Endodermal cell (in vitro differentiated cells): ENCODE data around the gene PRR16. TPM values are rescaled to one million over a fixed set of nuclear protein-coding genes. Genes with fewer than 3 reads are reported as not detected.
A peak's percentile ranks its signal among the peaks of the same experiment; 100 is the strongest.
"Not testable (repeated sequence)": the region's sequence is repeated elsewhere in the genome, so short reads cannot be mapped to it uniquely, and the experiment has no call there.

Experiments used
- DNase-seq: peaks from one replicate; pipeline ENCODE4 v3.0.0-alpha.2; 2017
- H3K27ac ChIP-seq: 2 replicates; pipeline ENCODE4 v1.5.1; 2013; ENCODE audit warnings: mild to moderate bottlenecking, low read depth, low read length, moderate library complexity
- H3K27me3 ChIP-seq: 2 replicates; pipeline ENCODE4 v1.6.1; 2013; ENCODE audit warnings: mild to moderate bottlenecking, low read length, moderate library complexity; ENCODE audit not compliant: insufficient read depth, control insufficient read depth, poor library complexity, severe bottlenecking
- H3K36me3 ChIP-seq: 2 replicates; pipeline ENCODE4 v1.7.0; 2013; ENCODE audit warnings: mild to moderate bottlenecking, low read length, moderate library complexity; ENCODE audit not compliant: control insufficient read depth, insufficient read depth
- H3K4me1 ChIP-seq: one replicate; pipeline ENCODE4 v1.7.0; 2013; ENCODE audit warnings: low read length; ENCODE audit not compliant: control insufficient read depth, insufficient read depth
- H3K4me3 ChIP-seq: 2 replicates; pipeline ENCODE4 v1.5.1; 2013; ENCODE audit warnings: mild to moderate bottlenecking, low read length, moderate library complexity
- H3K9ac ChIP-seq: 2 replicates; pipeline ENCODE4 v1.6.1; 2013; ENCODE audit warnings: mild to moderate bottlenecking, low read length, moderate library complexity; ENCODE audit not compliant: poor library complexity, severe bottlenecking; ENCODE audit errors: extremely low read depth
- H3K9me3 ChIP-seq: 2 replicates; pipeline ENCODE4 v1.6.1; 2013; ENCODE audit warnings: mild to moderate bottlenecking, low read length, moderate library complexity; ENCODE audit not compliant: control insufficient read depth
- H3K27ac Mint-ChIP-seq: 2 replicates; pipeline ENCODE4 v1.8.0; 2020; ENCODE audit warnings: mixed read lengths
- H3K27me3 Mint-ChIP-seq: 2 replicates; pipeline ENCODE4 v1.8.0; 2021; ENCODE audit warnings: mild to moderate bottlenecking, mixed read lengths; ENCODE audit not compliant: insufficient read depth
- H3K36me3 Mint-ChIP-seq: 2 replicates; pipeline ENCODE4 v1.8.0; 2020; ENCODE audit warnings: low read depth, mixed read lengths
- H3K4me1 Mint-ChIP-seq: 2 replicates; pipeline ENCODE4 v1.8.0; 2020; ENCODE audit warnings: mixed read lengths
- H3K4me3 Mint-ChIP-seq: 2 replicates; pipeline ENCODE4 v1.8.0; 2020; ENCODE audit warnings: mild to moderate bottlenecking, moderate library complexity, mixed read lengths
- H3K9me3 Mint-ChIP-seq: 2 replicates; pipeline ENCODE4 v1.8.0; 2020; ENCODE audit warnings: mild to moderate bottlenecking, mixed read lengths
- WGBS, 2 experiments: methylation state at CpG; one replicate each; pipeline versions ENCODE4 v1.1.5 to v1.1.7; 2013; ENCODE audit warnings: missing lambda C conversion rate in 2 of 2, mixed read lengths in 1 of 2; ENCODE audit not compliant: insufficient coverage in 1 of 2, insufficient read length in 1 of 2; 5-methylcytosine and 5-hydroxymethylcytosine counted together
- total RNA-seq, 2 donors: library from RNA; stranded (reverse); fragmentation: NEBNext Ultra II Directional in 1 of 2; extraction: Animal tissue kit (Norgen Biotek cat#: 25700) in 1 of 2; gene quantifications; 2 replicates in 1 of 2; 3 replicates in 1 of 2; pipeline ENCODE4 v1.2.1, GENCODE V29; 2021
- TF ChIP-seq, protein P1 (sequence below): fragments of 200-600 bp; sonication (generic); conservative IDR thresholded peaks from 2 replicates; pipeline ENCODE4 v1.5.0; 2021; ENCODE audit warnings: antibody characterized with exemption, mild to moderate bottlenecking

The PRR16 gene
- total RNA-seq, 2 donors from 2014 or later = 0.53 to 0.64 TPM

DNA sequence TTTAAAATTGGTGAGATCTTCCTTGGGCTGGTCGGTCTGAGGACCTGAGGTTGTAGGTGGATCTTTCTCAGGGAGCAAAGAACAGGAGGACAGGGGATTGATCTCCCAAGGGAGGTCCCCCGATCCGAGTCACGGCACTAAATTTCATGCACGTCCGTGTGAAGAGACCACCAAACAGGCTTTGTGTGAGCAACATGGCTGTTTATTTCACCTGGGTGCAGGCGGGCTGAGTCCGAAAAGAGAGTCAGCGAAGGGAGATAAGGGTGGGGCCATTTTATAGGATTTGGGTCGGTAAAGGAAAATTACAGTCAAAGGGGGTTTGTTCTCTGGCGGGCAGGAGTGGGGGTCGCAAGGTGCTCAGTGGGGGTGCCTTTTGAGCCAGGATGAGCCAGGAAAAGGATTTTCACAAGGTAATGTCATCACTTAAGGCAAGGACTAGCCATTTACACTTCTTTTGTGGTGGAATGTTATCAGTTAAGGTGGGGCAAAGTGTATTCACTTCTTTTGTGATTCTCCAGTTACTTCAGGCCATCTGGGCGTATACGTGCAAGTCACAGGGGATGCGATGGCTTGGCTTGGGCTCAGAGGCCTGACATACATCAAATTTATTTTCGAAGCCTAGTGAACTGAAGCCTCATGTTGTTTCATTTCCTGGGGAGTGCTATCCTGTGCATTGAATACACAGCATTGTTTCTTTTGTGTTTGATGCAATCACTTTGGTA is 238.9 kb downstream of the PRR16 start:
- not testable (repeated sequence) for H3K4me1 ChIP-seq, H3K9me3 ChIP-seq, H3K27ac ChIP-seq, H3K27me3 Mint-ChIP-seq, H3K36me3 ChIP-seq, H3K9me3 Mint-ChIP-seq, H3K27me3 ChIP-seq, H3K36me3 Mint-ChIP-seq
- Mint-ChIP-seq H3K4me3 (peak overlapping the region; percentile 76), H3K4me1 (peaks cover 65% of the 10 kb centered on the region), H3K27ac (peak overlapping the region; percentile 98)
- Histone ChIP-seq H3K4me3 (peak overlapping the region; percentile 70), H3K9ac (peak overlapping the region; percentile 44)
- DNase-seq = peak; percentile 68
- WGBS, 2 experiments = 6 to 19% methylated on average over 4 to 13 of the region's 16 CpGs

DNA sequence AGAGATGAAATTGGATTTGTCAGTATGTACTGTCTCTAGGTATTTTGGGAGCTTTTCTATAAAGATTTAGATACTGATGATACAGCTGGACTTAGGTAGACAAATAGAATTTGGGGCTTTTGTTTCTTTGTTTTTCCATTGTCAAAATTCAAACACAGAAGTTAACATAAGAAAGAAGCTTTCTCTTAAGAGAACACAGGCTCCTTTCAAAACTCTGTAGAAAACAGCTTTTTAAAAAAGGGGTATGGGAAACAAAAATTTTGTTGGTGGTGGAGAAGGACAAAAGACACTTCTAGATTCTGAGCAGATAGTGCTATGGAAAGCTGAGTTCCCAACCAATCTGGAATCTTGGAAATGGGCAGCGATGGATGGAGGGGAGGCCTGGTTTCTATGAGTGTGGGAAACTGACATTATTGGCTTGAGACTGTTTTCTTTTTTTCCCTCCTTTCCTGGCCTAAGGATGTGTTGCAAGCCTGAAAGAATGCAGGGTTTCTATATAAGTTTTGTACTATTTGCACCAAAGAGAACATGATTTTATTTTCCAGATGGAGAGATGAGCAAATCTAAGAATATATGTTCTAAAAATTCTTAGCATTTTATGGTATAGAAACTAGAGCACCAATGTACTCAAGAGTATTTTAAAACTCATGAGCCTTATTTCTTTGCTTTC is 240.0 kb downstream of the PRR16 start:
- 18% methylated on average over 1 of the region's 1 CpG; no CpG with 5 or more reads in 1 of the 2 experiments for WGBS, 2 experiments
- Mint-ChIP-seq H3K36me3 (no peaks in the 10 kb centered on the region), H3K27ac (peak overlapping the region; percentile 53), H3K4me3 (peak overlapping the region; percentile 76), H3K9me3 (no peaks in the 10 kb centered on the region), H3K27me3 (peaks cover 5% of the 10 kb centered on the region), H3K4me1 (peaks cover 57% of the 10 kb centered on the region)
- Histone ChIP-seq H3K4me1 (no peaks in the 10 kb centered on the region), H3K36me3 (no peaks in the 10 kb centered on the region), H3K27me3 (no peaks in the 10 kb centered on the region), H3K9me3 (no peaks in the 10 kb centered on the region), H3K27ac (no peak overlapping the region), H3K9ac (no peak overlapping the region), H3K4me3 (peak overlapping the region; percentile 70)
- no peak for DNase-seq
- TF ChIP-seq, protein P1, sequence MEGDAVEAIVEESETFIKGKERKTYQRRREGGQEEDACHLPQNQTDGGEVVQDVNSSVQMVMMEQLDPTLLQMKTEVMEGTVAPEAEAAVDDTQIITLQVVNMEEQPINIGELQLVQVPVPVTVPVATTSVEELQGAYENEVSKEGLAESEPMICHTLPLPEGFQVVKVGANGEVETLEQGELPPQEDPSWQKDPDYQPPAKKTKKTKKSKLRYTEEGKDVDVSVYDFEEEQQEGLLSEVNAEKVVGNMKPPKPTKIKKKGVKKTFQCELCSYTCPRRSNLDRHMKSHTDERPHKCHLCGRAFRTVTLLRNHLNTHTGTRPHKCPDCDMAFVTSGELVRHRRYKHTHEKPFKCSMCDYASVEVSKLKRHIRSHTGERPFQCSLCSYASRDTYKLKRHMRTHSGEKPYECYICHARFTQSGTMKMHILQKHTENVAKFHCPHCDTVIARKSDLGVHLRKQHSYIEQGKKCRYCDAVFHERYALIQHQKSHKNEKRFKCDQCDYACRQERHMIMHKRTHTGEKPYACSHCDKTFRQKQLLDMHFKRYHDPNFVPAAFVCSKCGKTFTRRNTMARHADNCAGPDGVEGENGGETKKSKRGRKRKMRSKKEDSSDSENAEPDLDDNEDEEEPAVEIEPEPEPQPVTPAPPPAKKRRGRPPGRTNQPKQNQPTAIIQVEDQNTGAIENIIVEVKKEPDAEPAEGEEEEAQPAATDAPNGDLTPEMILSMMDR = no peak

DNA sequence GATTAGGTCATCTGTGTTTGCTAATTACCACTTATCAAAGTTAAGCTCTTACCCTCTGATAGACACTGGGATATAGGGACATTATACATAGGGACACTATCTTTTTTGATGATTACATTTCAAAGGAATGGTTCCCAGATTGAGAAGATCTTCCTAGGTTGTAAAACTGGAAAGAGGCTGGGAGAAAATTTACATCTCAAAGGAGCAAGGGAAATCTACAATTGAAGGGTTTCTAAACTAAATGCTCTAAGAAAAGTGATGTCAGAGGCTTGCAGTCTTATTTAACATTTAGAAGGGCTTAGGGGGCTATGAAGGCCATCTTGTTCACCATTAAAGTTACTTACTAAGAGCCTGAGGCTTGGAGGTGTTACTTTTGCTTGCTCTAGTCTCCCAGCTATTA is 242.8 kb downstream of the PRR16 start:
- Mint-ChIP-seq H3K27ac (peak overlapping the region; percentile 91), H3K36me3 (peaks cover 3% of the 10 kb centered on the region), H3K9me3 (peaks cover 10% of the 10 kb centered on the region), H3K27me3 (peaks cover 7% of the 10 kb centered on the region), H3K4me1 (peaks cover 34% of the 10 kb centered on the region), H3K4me3 (no peak overlapping the region)
- H3K9ac ChIP-seq = no peak overlapping the region
- no peaks in the 10 kb centered on the region for H3K27me3 ChIP-seq
- no peak overlapping the region for H3K27ac ChIP-seq
- H3K4me3 ChIP-seq = peak overlapping the region; percentile 11
- no peak for DNase-seq
- H3K4me1 ChIP-seq = no peaks in the 10 kb centered on the region
- TF ChIP-seq, protein P1 = no peak
- no peaks in the 10 kb centered on the region for H3K36me3 ChIP-seq
- H3K9me3 ChIP-seq = peaks cover 4% of the 10 kb centered on the region
